Activated naive CD4-positive, alpha-beta T cell treated with anti-CD3 and anti-CD28 coated beads, Interleukin-2, amount 10 ng/mL, durations not matched to agents 7 days and 5 days (primary cell): ENCODE data around the gene ROR1.

Source experiments
- CTCF ChIA-PET: fragments of 350-600 bp; sonication (Branson Sonifier 250); formaldehyde crosslinking; loops from one replicate; lab custom pipeline; 2021; ENCODE audit warnings: antibody characterized with exemption; lab: Charles Lee
- DNase-seq: peaks from one replicate; pipeline ENCODE4 v3.0.0-alpha.2; 2020
- H3K27ac Mint-ChIP-seq: one replicate; pipeline ENCODE4 v1.8.0; 2021; ENCODE audit warnings: mild to moderate bottlenecking, moderate library complexity, mixed read lengths
- H3K27me3 Mint-ChIP-seq: one replicate; pipeline ENCODE4 v1.8.0; 2021; ENCODE audit warnings: mild to moderate bottlenecking, mixed read lengths
- H3K36me3 Mint-ChIP-seq: one replicate; pipeline ENCODE4 v1.8.0; 2021; ENCODE audit warnings: mixed read lengths
- H3K4me1 Mint-ChIP-seq: one replicate; pipeline ENCODE4 v1.8.0; 2021; ENCODE audit warnings: mixed read lengths
- H3K4me3 Mint-ChIP-seq: one replicate; pipeline ENCODE4 v1.8.0; 2021; ENCODE audit warnings: mild to moderate bottlenecking, moderate library complexity, mixed read lengths
- H3K9me3 Mint-ChIP-seq: one replicate; pipeline ENCODE4 v1.8.0; 2021; ENCODE audit warnings: mixed read lengths

The ROR1 gene

GRCh38 chr1:64036549-64036948 is 262.7 kb downstream of the ROR1 start:
- CTCF ChIA-PET, result no interaction called here
- Mint-ChIP-seq H3K27ac (no peak overlapping the region), H3K4me1 (no peaks in the 10 kb centered on the region), H3K36me3 (no peaks in the 10 kb centered on the region), H3K9me3 (no peaks in the 10 kb centered on the region), H3K27me3 (peaks cover 8% of the 10 kb centered on the region), H3K4me3 (no peak overlapping the region)
- no peak for DNase-seq

DNA sequence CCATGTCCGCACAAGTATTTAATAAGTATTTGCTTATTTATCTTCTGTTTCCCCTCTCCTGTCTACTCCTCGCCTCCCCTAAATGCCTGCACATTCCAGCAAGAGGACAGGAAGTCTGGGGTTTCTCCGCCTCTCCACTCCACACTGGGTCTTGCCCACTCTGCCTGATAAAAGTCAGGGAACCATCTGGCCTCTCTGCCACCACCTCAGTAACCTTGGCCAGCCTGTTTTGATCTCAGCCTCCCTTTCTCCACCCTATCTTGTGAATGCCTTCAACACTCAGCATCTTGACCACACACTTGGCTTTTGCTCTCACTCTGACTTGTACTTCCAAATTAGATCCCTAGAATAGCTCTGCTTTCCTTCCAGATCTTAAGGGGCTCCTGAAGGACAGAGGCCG is 264.3 kb downstream of the ROR1 start:
- H3K27me3 Mint-ChIP-seq, result peaks cover 8% of the 10 kb centered on the region
- no peak for DNase-seq
- no peak overlapping the region for H3K27ac Mint-ChIP-seq
- CTCF ChIA-PET, result no interaction called here
- H3K9me3 Mint-ChIP-seq, result no peaks in the 10 kb centered on the region
- no peaks in the 10 kb centered on the region for H3K36me3 Mint-ChIP-seq
- no peaks in the 10 kb centered on the region for H3K4me1 Mint-ChIP-seq
- H3K4me3 Mint-ChIP-seq, result no peak overlapping the region

DNA sequence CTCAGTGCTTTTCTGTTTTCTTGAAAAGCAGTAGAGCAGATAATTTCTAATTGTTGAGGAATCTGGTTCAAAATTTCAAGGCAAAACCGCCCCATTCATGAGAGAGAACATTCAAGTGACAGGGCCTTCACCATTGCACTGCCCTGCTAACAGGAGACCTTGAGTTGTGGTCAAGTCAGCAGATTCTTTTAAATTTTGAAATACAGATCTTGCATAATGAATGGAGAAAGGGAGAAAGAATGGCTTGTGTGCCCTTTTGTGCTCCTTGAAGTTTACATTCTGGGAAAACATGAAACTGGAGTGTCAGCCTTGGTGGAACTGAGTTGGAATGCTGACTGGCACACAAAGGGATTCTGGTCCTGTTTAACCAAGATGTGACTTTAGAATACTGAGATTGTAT is 265.1 kb downstream of the ROR1 start:
- Mint-ChIP-seq H3K9me3 (no peaks in the 10 kb centered on the region), H3K27ac (no peak overlapping the region), H3K27me3 (peaks cover 8% of the 10 kb centered on the region), H3K4me3 (no peak overlapping the region), H3K36me3 (no peaks in the 10 kb centered on the region), H3K4me1 (no peaks in the 10 kb centered on the region)
- DNase-seq, result no peak
- CTCF ChIA-PET, result no interaction called here

GRCh38 chr1:64039390-64039926 is 265.6 kb downstream of the ROR1 start:
- CTCF ChIA-PET, result no interaction called here
- H3K36me3 Mint-ChIP-seq, result no peaks in the 10 kb centered on the region
- no peak for DNase-seq
- H3K4me3 Mint-ChIP-seq, result no peak overlapping the region
- peaks cover 8% of the 10 kb centered on the region for H3K27me3 Mint-ChIP-seq
- no peaks in the 10 kb centered on the region for H3K9me3 Mint-ChIP-seq
- H3K4me1 Mint-ChIP-seq, result no peaks in the 10 kb centered on the region
- H3K27ac Mint-ChIP-seq, result no peak overlapping the region

DNA sequence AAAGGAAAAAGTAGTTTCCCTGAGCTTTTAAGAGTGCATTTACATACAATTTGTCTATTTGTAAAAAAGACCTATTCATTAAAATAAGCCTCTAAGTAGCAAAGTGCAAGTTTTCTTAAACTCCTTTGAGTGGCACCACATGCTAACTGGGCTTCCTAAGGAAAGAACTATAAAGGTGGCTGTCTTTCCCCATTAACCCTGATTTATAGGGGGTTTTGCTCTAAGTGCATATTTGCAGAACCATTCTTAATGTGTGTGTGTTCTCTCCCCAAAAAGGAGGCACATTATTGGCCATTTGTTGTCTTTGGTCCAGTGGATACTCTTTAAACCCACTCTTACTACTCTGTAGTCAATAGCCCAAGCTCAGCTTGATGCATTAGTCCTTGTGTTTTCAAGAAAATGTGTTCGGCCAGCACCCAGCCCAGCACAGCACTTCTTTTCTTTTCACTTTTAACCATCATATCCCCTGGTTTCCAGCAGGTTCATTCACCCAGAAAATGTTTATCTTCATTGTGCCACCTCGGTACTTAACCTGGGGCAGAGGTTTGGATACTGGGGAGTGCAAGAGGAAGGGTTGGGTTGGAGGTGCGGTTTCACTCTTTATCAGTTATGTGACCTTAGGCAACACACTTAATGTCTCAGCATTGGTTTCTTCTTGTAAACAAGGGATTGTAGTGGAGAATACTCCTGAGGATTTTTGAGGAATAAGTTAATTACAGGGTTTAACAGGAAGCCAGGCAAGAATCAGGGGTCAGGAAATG is 267.7 kb downstream of the ROR1 start:
- no peaks in the 10 kb centered on the region for H3K9me3 Mint-ChIP-seq
- CTCF ChIA-PET, result no interaction called here
- no peak overlapping the region for H3K4me3 Mint-ChIP-seq
- H3K27me3 Mint-ChIP-seq, result peaks cover 4% of the 10 kb centered on the region
- no peaks in the 10 kb centered on the region for H3K4me1 Mint-ChIP-seq
- no peaks in the 10 kb centered on the region for H3K36me3 Mint-ChIP-seq
- H3K27ac Mint-ChIP-seq, result no peak overlapping the region
- DNase-seq, result no peak

- Mint-ChIP-seq H3K4me3 (no peak overlapping the region), H3K9me3 (no peaks in the 10 kb centered on the region), H3K27me3 (no peaks in the 10 kb centered on the region), H3K4me1 (no peaks in the 10 kb centered on the region), H3K27ac (no peak overlapping the region), H3K36me3 (no peaks in the 10 kb centered on the region)
- CTCF ChIA-PET, result no interaction called here
- DNase-seq, result no peak
Measured at GRCh38 chr1:64042331-64043100, 268.7 kb downstream of the ROR1 start.

DNA sequence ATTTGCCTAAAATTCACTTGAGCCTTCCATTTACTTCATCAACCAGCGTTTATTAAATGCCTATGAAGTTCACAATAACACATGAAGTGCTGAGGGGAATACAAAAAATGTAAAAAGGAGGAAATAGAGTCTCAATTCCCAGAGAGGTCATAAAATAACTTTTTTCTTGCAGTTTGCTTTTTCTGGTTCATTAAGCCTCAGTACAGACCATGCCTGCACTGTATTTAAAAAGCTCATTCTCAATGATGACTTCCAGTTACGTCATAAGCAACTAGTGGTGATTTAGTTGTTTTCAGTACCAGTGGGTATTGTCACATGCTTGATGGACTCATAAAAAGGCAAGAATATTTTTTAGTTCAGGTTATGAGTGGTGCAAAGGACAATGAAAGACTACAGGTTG is 269.5 kb downstream of the ROR1 start:
- CTCF ChIA-PET, result no interaction called here
- H3K36me3 Mint-ChIP-seq, result no peaks in the 10 kb centered on the region
- no peaks in the 10 kb centered on the region for H3K4me1 Mint-ChIP-seq
- no peaks in the 10 kb centered on the region for H3K27me3 Mint-ChIP-seq
- no peak overlapping the region for H3K27ac Mint-ChIP-seq
- DNase-seq, result no peak
- H3K9me3 Mint-ChIP-seq, result no peaks in the 10 kb centered on the region
- no peak overlapping the region for H3K4me3 Mint-ChIP-seq

GRCh38 chr1:64043976-64044375 is 270.2 kb downstream of the ROR1 start:
- CTCF ChIA-PET, result no interaction called here
- no peak for DNase-seq
- no peaks in the 10 kb centered on the region for H3K4me1 Mint-ChIP-seq
- no peaks in the 10 kb centered on the region for H3K36me3 Mint-ChIP-seq
- H3K4me3 Mint-ChIP-seq, result no peak overlapping the region
- no peaks in the 10 kb centered on the region for H3K27me3 Mint-ChIP-seq
- H3K27ac Mint-ChIP-seq, result no peak overlapping the region
- H3K9me3 Mint-ChIP-seq, result no peaks in the 10 kb centered on the region

DNA sequence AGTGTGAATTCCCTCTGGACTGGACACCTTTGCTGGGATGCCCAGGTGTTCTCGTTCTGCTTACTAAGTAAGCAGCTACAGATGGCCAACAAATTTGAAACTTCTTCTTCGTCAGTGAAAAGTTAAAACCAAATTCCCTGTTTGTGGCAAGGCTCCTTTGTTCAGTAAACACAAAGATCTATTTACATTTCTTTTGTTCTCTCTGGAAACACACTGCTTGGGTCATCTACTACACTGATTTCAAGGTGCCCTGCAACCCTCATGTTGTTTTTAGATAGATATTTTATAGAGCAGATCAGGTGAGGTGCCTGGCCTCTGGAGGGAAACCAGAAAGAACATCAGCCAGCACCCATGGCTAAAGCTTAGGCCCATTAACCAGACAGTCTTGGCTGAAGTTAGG is 272.4 kb downstream of the ROR1 start:
- Mint-ChIP-seq H3K4me1 (no peaks in the 10 kb centered on the region), H3K27ac (no peak overlapping the region), H3K36me3 (no peaks in the 10 kb centered on the region), H3K9me3 (no peaks in the 10 kb centered on the region), H3K4me3 (no peak overlapping the region), H3K27me3 (peaks cover 5% of the 10 kb centered on the region)
- DNase-seq, result no peak
- CTCF ChIA-PET, result no interaction called here

GRCh38 chr1:64046891-64047290 is 273.1 kb downstream of the ROR1 start:
- no peak overlapping the region for H3K27ac Mint-ChIP-seq

GRCh38 chr1:64047549-64047996 is 273.8 kb downstream of the ROR1 start:
- Mint-ChIP-seq H3K27me3 (peaks cover 5% of the 10 kb centered on the region), H3K36me3 (no peaks in the 10 kb centered on the region), H3K27ac (no peak overlapping the region), H3K9me3 (no peaks in the 10 kb centered on the region), H3K4me3 (no peak overlapping the region), H3K4me1 (no peaks in the 10 kb centered on the region)
- no peak for DNase-seq
- CTCF ChIA-PET, result no interaction called here

More at GRCh38 chr1:64046891-64047290, 273.1 kb downstream of the ROR1 start:
- Mint-ChIP-seq H3K27me3 (peaks cover 5% of the 10 kb centered on the region), H3K4me3 (no peak overlapping the region), H3K4me1 (no peaks in the 10 kb centered on the region), H3K36me3 (no peaks in the 10 kb centered on the region), H3K9me3 (no peaks in the 10 kb centered on the region)
- DNase-seq, result no peak
- CTCF ChIA-PET, result no interaction called here

GRCh38 chr1:64049900-64050540 is 276.2 kb downstream of the ROR1 start:
- Mint-ChIP-seq H3K9me3 (no peaks in the 10 kb centered on the region), H3K27me3 (peaks cover 8% of the 10 kb centered on the region), H3K27ac (no peak overlapping the region), H3K4me1 (no peaks in the 10 kb centered on the region), H3K4me3 (no peak overlapping the region), H3K36me3 (no peaks in the 10 kb centered on the region)
- DNase-seq, result no peak
- CTCF ChIA-PET, result no interaction called here

- CTCF ChIA-PET, result no interaction called here
- H3K9me3 Mint-ChIP-seq, result no peaks in the 10 kb centered on the region
- no peaks in the 10 kb centered on the region for H3K4me1 Mint-ChIP-seq
- peaks cover 8% of the 10 kb centered on the region for H3K27me3 Mint-ChIP-seq
- no peak overlapping the region for H3K27ac Mint-ChIP-seq
- no peak for DNase-seq
- H3K36me3 Mint-ChIP-seq, result no peaks in the 10 kb centered on the region
- H3K4me3 Mint-ChIP-seq, result no peak overlapping the region
Measured at GRCh38 chr1:64050601-64051000, 276.8 kb downstream of the ROR1 start.

DNA sequence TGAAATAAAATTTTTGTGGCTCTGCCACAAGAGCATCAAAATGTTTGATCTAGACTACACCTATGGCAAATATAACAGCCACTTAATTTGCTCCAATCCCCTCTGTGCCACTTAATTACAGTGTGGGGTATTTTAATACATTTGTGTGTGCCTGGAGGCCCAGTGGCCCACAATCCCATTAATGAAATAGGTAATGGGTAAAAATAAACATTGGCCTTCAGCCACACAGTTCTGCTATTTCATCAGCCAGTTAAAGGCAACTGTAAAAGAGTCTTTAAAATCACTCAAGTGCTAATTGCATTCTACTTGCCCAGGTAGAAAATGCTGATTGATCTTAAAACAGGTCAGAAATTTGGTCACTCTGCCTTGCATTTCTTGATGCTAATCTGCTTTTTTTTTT is 278.0 kb downstream of the ROR1 start:
- CTCF ChIA-PET, result no interaction called here
- H3K4me3 Mint-ChIP-seq, result no peak overlapping the region
- DNase-seq, result no peak
- peaks cover 8% of the 10 kb centered on the region for H3K27me3 Mint-ChIP-seq
- no peaks in the 10 kb centered on the region for H3K9me3 Mint-ChIP-seq
- no peak overlapping the region for H3K27ac Mint-ChIP-seq
- H3K4me1 Mint-ChIP-seq, result no peaks in the 10 kb centered on the region
- H3K36me3 Mint-ChIP-seq, result no peaks in the 10 kb centered on the region
